Thoracic aorta (tissue), 2 donors: ENCODE data around the gene LRP1B. TPM values are rescaled to one million over a fixed set of nuclear protein-coding genes. Genes with fewer than 3 reads are reported as not detected.

Source experiments
- ATAC-seq: fragments of 150-250 bp; one replicate; pipeline ENCODE4 v1.8.0; 2017; ENCODE audit warnings: low read depth; ENCODE audit not compliant: insufficient number of reproducible peaks, low FRiP score
- DNase-seq: peaks from one replicate; pipeline ENCODE4 v3.0.0-alpha.2; 2020; ENCODE audit warnings: low spot score
- H3K27ac ChIP-seq, 2 donors: fragments of 200-600 bp; sonication (generic); 1 replicate in 1 of 2; 2 replicates in 1 of 2; pipeline ENCODE4 v1.5.1; 2016; ENCODE audit warnings: mild to moderate bottlenecking in 2 of 2, moderate library complexity in 2 of 2
- H3K27me3 ChIP-seq: fragments of 200-600 bp; sonication (generic); replicated peaks from 2 replicates; pipeline ENCODE4 v1.6.0; 2016; ENCODE audit warnings: mild to moderate bottlenecking; ENCODE audit not compliant: insufficient read depth
- H3K36me3 ChIP-seq: fragments of 200-600 bp; sonication (generic); one replicate; pipeline ENCODE4 v1.5.1; 2016
- H3K4me1 ChIP-seq, 2 donors: fragments of 200-600 bp; sonication (generic); 1 replicate in 1 of 2; 2 replicates in 1 of 2; pipeline versions ENCODE4 v1.5.1 to v1.6.0; 2016; ENCODE audit warnings: low read depth in 2 of 2, mild to moderate bottlenecking in 1 of 2; ENCODE audit not compliant: control insufficient read depth in 1 of 2
- H3K4me3 ChIP-seq: fragments of 200-600 bp; sonication (generic); 2 replicates; pipeline ENCODE4 v1.5.1; 2016; ENCODE audit warnings: mild to moderate bottlenecking
- H3K9me3 ChIP-seq: fragments of 200-600 bp; sonication (generic); 2 replicates; pipeline ENCODE4 v1.5.1; 2016
- CTCF ChIP-seq: fragments of 200-600 bp; sonication (generic); IDR thresholded peaks from one replicate; pipeline ENCODE4 v1.5.1; 2019; ENCODE audit warnings: antibody characterized with exemption
- total RNA-seq, 2 donors: library from RNA; depleted of rRNA; stranded (reverse); fragments of >200 nt; gene quantifications; one replicate each; pipeline versions ENCODE4 v1.1.0 to v1.2.3, GENCODE V29; 2016

The LRP1B gene
- total RNA-seq, 2 donors from 2014 or later, result 0.27 to 0.28 TPM

GRCh38 chr2:141959016-141959415 lies 171.8 kb downstream of the LRP1B start:
- H3K27ac ChIP-seq, result no peak overlapping the region
- H3K36me3 ChIP-seq, result no peaks in the 10 kb centered on the region
- H3K4me1 ChIP-seq, result no peaks in the 10 kb centered on the region
- DNase-seq (no peak), ATAC-seq (no peak)
- H3K9me3 ChIP-seq, result no peaks in the 10 kb centered on the region
- no peak for TF ChIP-seq CTCF
- no peaks in the 10 kb centered on the region for H3K27me3 ChIP-seq
- no peak overlapping the region for H3K4me3 ChIP-seq

GRCh38 chr2:141957827-141958450 lies 172.9 kb downstream of the LRP1B start:
- DNase-seq (no peak), ATAC-seq (no peak)
- H3K4me3 ChIP-seq, result no peak overlapping the region
- no peaks in the 10 kb centered on the region for H3K36me3 ChIP-seq
- H3K27ac ChIP-seq, result no peak overlapping the region
- no peaks in the 10 kb centered on the region for H3K27me3 ChIP-seq
- TF ChIP-seq CTCF, result no peak
- H3K4me1 ChIP-seq, result no peaks in the 10 kb centered on the region
- H3K9me3 ChIP-seq, result no peaks in the 10 kb centered on the region

GRCh38 chr2:141957321-141957720 lies 173.5 kb downstream of the LRP1B start:
- Histone ChIP-seq H3K9me3 (no peaks in the 10 kb centered on the region), H3K36me3 (no peaks in the 10 kb centered on the region), H3K4me1 (no peaks in the 10 kb centered on the region), H3K27me3 (no peaks in the 10 kb centered on the region), H3K4me3 (no peak overlapping the region), H3K27ac (no peak overlapping the region)
- ATAC-seq (no peak), DNase-seq (no peak)
- no peak for TF ChIP-seq CTCF

- no peak for TF ChIP-seq CTCF
Measured at GRCh38 chr2:141947396-141948114, 183.3 kb downstream of the LRP1B start.

GRCh38 chr2:141946016-141946415 lies 184.8 kb downstream of the LRP1B start:
- H3K36me3 ChIP-seq, result no peaks in the 10 kb centered on the region
- H3K27ac ChIP-seq, result no peak overlapping the region
- no peaks in the 10 kb centered on the region for H3K27me3 ChIP-seq
- no peak overlapping the region for H3K4me3 ChIP-seq
- H3K4me1 ChIP-seq, result no peaks in the 10 kb centered on the region
- no peaks in the 10 kb centered on the region for H3K9me3 ChIP-seq
- no peak for TF ChIP-seq CTCF
- DNase-seq (no peak), ATAC-seq (no peak)

More at GRCh38 chr2:141947396-141948114, 183.3 kb downstream of the LRP1B start:
- no peaks in the 10 kb centered on the region for H3K9me3 ChIP-seq
- no peak overlapping the region for H3K27ac ChIP-seq
- H3K27me3 ChIP-seq, result no peaks in the 10 kb centered on the region
- H3K36me3 ChIP-seq, result no peaks in the 10 kb centered on the region
- no peak overlapping the region for H3K4me3 ChIP-seq
- DNase-seq (no peak), ATAC-seq (no peak)
- no peaks in the 10 kb centered on the region for H3K4me1 ChIP-seq
